Stimulated activated CD8-positive, alpha-beta memory T cell treated with anti-CD3 and anti-CD28 coated beads, Interleukin-2, amount 100 ng/mL, for 1 hour (primary cell): ENCODE data around the gene TMEM184A.

Source experiments
- DNase-seq, 2 donors: peaks; one replicate each; pipeline ENCODE4 v3.0.0-alpha.2; 2020; ENCODE audit warnings: low read depth in 2 of 2

The TMEM184A gene

DNA sequence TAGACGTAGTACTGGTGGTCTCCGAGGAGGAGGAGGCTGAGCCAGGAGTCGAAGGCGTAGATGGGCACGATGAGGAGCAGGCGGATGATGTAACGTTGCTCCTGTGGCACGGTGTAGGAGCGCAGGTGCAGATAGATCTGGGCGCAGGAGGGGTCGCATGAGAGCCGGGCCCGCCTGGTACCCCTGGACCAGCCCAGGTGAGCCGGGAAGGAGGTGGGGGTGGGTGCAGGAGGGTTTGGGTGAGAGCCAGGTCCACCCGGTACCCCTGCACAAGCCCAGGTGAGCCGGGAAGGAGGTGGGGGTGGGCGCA is 5.2 kb downstream of the TMEM184A start:
- no peak for DNase-seq

- no peak for DNase-seq
Observed at GRCh38 chr7:1550005-1550845, 5.8 kb downstream of the TMEM184A start.

GRCh38 chr7:1549357-1550004 is 6.5 kb downstream of the TMEM184A start:
- no peak for DNase-seq

GRCh38 chr7:1548944-1549343 is 7.1 kb downstream of the TMEM184A start:
- DNase-seq: no peak

- DNase-seq: no peak
Observed at GRCh38 chr7:1548438-1548831, 7.6 kb downstream of the TMEM184A start.

DNA sequence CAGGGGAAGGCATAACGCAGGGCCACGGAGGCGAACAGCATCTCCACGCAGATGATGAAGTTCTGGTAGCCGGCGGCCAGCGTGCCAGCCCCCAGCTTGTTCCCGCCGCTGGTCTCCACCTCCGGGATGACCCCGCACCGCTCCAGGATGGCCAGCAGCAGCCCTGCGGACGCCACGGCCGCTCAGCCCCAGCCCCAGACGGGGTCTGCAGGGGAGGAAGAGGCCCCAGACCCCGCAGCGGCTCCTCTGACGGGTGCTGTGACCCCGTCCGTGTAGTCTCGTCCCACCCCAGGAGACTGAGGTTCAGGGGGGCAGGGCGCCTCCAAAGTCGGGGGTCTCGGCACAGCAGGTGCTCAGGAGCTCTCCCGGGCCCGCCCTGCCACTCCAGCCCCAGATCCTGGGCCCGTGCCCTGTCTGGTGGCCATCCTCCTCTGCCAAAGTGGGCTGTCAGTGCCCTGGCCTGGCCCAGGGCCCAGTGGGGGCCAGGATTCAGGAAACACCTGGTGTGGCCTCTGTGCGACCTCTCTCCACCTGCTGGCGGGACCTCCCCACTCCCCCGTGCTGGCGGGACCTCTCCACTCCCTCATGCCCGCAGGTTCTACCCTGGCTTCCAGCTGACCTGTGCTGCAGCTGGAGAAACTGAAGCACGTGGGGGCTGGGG is 8.1 kb downstream of the TMEM184A start:
- DNase-seq: no peak

DNA sequence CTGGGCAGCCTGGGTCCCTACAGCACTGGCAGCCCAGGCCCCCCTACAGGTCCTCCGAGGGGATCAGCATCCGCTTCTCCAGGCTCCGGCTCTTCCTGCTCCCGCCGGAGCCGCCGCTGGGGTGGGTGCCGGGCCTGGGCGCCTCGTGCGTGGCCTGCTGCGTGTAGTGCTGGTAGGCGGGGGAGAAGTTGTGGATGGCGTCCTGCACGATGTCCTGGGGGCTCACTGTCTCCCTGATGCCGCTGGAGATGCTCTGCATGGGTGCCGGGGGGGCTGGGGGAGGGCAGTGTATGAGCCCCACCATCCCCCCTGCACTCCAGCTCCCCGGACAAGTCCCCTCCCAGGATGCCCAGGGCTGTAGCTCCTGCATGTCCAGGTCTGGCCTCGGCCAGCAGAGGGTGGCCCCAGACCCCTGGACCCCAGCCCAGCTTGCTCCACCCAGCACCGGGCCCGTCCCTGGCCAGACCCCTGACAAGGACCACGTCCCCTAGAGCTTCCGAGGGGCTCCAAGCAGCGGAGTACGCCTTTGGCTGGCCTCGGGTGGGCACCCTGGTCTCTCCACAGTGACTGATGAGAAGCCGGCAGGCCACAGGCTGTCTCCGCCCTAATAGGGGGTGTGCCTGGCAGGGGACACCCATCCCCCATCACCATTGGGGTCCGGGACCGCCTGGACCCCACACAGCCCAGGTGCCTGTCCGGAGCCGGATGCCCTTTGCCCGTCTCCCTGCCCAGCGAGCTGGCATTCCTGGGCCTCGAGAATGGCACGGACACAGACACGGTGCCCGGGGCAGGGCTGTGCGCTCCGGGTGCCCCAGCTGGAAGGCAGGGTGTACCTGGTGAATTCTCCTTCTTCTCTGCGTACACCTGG is 8.9 kb downstream of the TMEM184A start:
- no peak for DNase-seq

GRCh38 chr7:1546274-1546908 is 9.6 kb downstream of the TMEM184A start:
- DNase-seq: no peak

- DNase-seq: no peak
Observed at GRCh38 chr7:1545417-1546246, 10.4 kb downstream of the TMEM184A start.

GRCh38 chr7:1544896-1545416 is 11.0 kb downstream of the TMEM184A start:
- no peak for DNase-seq

GRCh38 chr7:1544178-1544895 is 11.7 kb downstream of the TMEM184A start:
- DNase-seq: no peak

GRCh38 chr7:1543826-1544177 is 12.2 kb downstream of the TMEM184A start:
- no peak for DNase-seq

DNA sequence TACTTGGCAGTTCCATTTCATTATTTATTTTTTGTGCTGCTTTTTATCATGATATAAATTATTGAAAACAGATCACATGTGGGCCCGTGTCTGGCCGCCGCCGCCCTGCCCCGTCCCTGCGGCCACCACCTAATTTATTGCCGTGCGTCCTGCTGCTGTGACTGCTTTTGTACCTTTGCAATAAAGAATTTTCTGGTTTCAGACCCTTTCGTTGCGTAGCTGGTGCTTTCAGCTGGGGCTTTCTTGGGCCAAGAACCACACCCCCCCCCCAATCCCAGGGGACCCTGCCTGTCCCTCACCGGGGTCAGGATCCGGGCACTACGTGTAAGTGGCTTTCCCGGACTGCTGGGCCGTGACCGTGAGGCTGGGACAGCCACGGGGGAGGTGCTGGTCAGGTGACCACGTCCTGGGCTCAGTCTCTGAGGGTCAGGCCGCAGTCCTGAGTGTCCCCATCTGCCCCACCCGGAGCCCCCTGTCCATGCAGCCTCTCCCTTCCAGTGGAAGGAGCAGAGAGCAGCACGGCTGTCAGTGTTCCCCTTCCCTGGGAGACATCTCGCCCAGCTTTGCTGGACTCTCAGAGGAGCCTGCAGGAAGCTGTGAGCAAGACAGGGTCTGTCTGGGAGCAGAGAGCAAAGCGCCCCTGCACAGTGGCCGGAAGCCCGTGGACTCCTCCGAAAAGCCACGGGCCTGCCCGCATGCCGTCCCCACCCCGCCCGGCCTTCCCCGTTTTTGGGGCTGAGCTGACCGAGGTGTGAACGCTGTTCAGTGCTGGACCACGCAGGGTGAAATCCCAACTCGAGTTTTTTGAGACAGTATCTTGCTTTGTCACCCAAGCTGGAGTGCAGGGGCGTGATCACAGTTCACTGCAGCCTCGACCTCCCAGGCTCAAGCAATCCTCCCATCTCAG is 12.9 kb downstream of the TMEM184A start:
- no peak for DNase-seq

DNA sequence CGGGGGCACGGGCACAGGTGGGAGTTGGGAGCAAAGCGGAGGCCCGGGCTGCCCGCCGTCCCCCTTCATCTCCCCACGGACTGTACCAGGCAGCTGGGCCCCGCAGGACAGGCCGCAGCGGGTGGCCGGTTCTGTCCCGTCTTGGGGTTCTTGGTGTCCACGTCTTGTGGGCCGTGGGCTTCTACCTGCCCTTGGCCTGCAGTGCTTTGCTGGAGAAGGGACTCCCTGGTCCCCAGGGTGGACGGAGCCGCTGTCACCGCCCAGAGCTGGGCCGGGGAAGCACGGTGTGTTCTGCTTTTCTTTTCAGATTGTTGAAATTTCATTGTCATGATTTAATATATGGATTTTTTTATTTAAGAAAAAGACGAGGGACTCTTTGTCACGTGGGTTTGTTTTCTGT is 13.7 kb downstream of the TMEM184A start:
- DNase-seq: no peak

GRCh38 chr7:1541431-1542162 is 14.4 kb downstream of the TMEM184A start:
- DNase-seq: no peak

DNA sequence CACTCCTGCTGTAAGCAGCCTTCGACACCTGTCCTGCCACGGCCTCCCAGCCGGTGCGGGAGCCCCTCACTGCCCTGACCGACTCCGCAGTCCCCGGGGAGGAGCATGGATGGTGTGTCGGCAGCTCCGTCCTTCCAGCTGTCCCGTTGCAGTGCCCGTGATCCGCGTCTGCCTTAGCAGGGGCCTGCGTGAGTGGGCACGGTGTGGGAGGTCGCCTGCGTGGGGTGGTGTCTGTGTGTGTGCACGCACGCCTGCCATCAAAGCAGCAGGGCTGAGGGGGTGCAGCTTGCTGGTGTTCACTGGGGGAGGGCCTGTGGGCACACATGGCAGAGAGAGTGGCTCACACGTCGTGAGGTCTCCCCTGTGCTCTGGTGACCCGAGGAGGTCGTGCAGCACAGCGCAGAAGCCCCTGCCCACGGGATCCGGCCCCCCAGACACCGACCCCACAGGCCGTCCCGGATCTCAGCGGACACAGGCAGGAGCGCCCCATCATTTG is 15.2 kb downstream of the TMEM184A start:
- DNase-seq: no peak

DNA sequence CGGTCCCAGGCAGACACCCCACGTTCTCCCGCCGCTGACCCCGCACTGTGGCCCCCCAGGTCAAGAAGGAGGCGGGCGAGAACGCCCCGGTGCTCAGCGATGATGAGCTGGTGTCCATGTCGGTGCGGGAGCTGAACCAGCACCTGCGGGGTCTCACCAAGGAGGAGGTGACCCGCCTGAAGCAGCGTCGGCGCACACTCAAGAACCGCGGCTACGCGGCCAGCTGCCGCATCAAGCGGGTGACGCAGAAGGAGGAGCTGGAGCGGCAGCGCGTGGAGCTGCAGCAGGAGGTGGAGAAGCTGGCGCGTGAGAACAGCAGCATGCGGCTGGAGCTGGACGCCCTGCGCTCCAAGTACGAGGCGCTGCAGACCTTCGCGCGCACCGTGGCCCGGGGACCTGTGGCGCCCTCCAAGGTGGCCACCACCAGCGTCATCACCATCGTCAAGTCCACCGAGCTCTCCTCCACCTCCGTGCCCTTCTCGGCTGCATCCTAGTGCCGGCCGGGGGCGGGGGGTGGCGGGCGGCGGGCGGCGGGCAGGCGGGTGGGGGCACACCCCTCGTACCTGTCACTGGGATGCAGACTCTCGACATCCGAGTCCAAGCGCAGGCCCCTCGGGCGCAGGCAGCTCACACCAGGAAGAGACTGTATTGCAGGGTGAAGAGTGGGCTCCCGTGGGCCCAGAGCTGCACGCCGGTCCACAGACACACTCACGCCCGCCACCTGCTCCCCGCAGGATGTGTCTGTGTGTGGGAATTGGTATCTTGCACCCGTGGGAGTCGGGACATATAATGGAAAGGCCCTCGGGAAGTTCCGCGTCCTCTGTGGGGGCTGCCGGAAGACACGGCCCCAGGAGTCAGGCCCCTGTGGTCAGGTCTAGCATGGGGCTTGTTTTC is 15.9 kb downstream of the TMEM184A start:
- DNase-seq: no peak
